SIG-M5 treated with dmso at 0.1 percent for 504 hours (cell line): ENCODE measurements around the gene TMEM82.

Source experiments
- DNase-seq: peaks from one replicate; lab custom pipeline; 2025; ENCODE audit not compliant: unreplicated experiment; lab: John Stamatoyannopoulos, UW

TMEM82 gene

GRCh38 chr1:15719381-15720120 lies 22.7 kb upstream of the TMEM82 start:
- DNase-seq = no peak

DNA sequence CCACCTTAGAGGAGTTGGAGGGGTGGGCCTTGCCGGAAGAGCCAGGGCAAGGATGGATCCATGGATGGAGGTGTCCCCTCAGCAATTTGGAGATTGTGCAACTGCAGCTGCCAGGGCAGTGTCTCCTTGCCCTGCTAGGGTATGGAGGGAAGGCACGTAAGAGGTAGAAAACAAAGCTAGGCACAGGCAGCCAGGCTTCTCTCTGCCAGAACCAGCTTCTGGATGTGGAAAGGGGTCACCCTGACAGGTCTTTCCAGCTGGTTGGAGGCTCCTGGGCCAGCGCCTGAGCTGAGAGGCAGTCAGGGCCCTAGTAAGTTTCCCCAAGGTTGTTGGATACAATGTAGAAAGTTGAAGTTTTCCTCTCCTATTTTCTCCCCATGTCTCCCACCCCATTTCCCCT lies 21.4 kb upstream of the TMEM82 start:
- DNase-seq = no peak

GRCh38 chr1:15722411-15722810 lies 19.9 kb upstream of the TMEM82 start:
- no peak for DNase-seq

GRCh38 chr1:15722836-15723532 lies 19.3 kb upstream of the TMEM82 start:
- no peak for DNase-seq

- DNase-seq = no peak
These were observed 18.6 kb upstream of the TMEM82 start for GRCh38 chr1:15723631-15724246.

DNA sequence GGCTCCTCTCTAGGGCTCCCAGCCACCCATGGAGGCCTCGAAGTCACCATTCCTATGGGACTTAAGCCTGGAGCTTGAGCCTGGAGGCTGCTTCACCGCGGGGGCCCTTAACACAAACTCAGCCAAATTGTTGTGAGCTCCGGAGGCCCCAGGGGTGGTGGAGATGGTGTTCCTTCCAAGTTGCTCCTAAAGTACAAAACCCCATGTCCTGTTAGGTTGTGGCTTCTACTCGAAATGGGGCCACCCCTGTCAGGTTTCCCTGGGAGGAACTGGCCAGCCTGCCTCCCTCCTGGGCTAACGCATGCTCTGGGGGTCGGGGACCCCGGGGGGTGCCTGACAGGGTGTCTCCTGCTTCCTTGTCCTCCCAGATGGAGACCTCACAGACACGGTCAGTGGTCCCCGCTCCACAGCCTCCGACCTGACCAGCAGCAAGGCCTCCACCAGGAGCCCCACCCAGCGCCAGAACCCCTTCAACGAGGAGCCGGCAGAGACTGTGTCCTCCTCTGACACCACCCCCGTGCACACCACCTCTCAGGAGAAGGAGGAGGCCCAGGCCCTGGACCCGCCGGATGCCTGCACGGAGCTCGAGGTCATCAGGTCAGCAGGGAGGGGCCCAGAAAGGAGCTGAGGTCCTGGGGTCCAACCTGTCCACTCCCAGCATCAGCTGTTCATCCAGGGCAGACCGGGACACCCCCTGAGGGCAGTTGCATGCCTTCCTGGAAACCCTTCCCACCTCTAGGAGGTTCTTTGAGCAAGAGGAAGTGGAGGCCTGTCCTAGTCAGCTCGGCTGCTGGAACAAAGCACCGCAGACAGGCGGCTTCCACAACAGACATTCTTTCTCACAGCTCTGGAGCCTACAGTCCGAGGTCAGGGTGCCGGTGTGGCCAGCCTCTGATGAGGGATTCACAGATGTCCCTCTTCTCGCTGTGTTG lies 17.1 kb upstream of the TMEM82 start:
- DNase-seq = no peak

DNA sequence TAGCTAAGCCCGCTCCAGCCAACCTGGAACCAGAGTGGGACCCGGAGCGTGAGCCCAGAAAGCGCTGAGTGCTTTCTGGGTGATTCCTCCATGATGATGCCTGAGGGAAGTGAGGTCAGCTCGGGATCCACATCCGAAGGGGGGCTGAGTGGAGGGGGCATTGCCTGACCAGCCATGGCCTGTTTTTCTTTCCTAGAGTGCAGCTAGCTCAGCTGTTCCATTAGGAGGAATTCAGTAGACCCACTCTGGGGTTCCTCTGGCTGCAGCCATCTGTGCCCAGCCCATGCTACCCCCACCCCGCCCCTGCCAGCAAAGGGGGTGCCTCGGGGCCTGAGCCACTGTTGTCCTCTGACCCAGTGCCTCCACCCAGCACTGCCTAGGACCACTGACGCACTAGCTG lies 15.8 kb upstream of the TMEM82 start:
- no peak for DNase-seq

DNA sequence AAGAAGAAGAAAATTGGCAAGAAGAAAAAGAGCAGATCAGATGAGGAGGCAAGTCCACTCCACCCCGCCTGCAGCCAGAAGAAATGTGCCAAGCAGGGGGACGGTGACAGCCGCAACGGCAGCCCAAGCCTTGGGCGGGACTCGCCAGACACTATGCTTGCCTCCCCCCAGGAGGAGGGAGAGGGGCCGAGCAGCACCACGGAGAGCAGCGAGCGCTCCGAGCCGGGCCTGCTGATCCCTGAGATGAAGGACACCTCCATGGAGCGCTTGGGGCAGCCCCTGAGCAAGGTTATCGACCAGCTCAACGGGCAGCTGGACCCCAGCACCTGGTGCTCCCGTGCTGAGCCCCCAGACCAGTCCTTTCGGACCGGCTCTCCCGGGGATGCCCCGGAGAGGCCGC lies 15.3 kb upstream of the TMEM82 start:
- no peak for DNase-seq

GRCh38 chr1:15727424-15727823 lies 14.9 kb upstream of the TMEM82 start:
- no peak for DNase-seq

GRCh38 chr1:15727866-15728534 lies 14.3 kb upstream of the TMEM82 start:
- no peak for DNase-seq

GRCh38 chr1:15728937-15729657 lies 13.2 kb upstream of the TMEM82 start:
- no peak for DNase-seq

DNA sequence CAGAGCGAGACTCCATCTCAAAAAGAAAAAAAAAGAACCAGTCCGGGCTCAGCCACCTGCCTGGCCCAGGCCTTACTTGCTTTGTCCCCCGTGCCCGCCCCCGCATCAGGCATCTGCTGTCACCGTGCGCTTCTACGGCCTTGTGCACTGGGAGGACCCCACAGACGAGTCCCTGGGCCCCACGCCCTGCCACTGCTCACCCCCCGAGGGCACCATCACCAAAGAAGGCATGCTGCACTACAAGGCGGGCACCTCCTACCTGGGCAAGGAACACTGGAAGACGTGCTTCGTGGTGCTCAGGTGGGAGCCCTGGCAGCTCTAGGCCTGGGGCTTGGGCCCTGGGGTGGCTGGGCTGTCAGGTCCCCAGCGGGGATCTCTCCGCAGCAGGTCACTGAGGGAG lies 11.9 kb upstream of the TMEM82 start:
- DNase-seq = no peak

GRCh38 chr1:15730936-15731335 lies 11.4 kb upstream of the TMEM82 start:
- DNase-seq = no peak

- DNase-seq = no peak
These were observed 10.3 kb upstream of the TMEM82 start for GRCh38 chr1:15731735-15732685.

DNA sequence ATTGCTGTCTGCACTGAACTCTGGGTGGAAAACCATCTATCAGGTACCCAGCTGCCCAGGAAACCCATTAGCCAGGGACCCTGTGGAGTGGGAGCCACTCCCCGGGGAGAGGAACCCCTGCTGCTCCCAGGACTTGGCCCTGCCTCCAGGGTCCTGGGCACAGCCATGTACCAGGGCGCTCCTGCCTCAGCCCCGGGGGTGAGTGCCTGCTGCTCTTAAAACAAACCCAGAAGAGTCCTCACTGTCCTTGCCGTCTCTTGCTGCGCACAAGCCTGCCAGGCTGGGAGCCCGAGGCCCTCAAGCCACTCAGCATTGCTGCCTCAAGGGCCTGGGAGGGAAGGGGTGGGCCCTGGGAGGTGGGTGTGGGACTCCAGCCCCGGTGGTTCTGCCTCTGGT lies 9.6 kb upstream of the TMEM82 start:
- no peak for DNase-seq

- no peak for DNase-seq
These were observed 9.0 kb upstream of the TMEM82 start for GRCh38 chr1:15733218-15733725.

- no peak for DNase-seq
These were observed 8.5 kb upstream of the TMEM82 start for GRCh38 chr1:15733726-15734226.

DNA sequence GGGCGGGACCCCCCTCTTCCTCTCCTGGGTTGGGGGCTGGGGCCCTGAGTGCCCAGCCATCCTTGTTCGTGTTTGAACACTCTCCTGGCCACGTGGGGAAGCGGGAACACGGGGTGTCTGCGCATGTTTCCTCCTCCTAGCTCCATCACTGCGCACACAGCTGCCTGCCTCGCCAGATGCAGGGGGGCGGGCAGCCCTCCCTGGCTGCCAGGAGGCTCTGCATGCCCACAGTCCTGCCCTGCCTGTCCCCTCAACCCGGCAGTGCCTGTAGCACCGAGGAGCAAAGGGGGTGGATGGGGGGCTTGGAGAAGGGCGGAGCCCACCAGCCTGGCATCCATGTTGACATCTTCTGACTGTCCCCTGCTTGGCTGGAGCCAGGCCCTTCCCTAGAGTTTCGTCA lies 8.0 kb upstream of the TMEM82 start:
- no peak for DNase-seq

- DNase-seq = no peak
These were observed 7.4 kb upstream of the TMEM82 start for GRCh38 chr1:15734901-15735300.
